ENCODE measurements around the gene IGFBPL1. TPM values are rescaled to one million over a fixed set of nuclear protein-coding genes. Genes with fewer than 3 reads are reported as not detected.

IGFBPL1 gene
- total RNA-seq, 1 experiment from 2014 or later: 37.9 TPM

- H2AK5ac ChIP-seq (ENCODE audit: insufficient read length, low read length): no peak overlapping the region
- H3K23ac ChIP-seq (ENCODE audit: insufficient read length, low read depth, low read length): no peak overlapping the region
- H2BK20ac ChIP-seq (ENCODE audit: low read depth, low read length, poor library complexity, severe bottlenecking): no peak overlapping the region
- no peak overlapping the region for H3K18ac ChIP-seq (ENCODE audit: insufficient read length, low read depth, low read length)
- no peak for DNase-seq
- no peaks in the 10 kb centered on the region for H3K9me3 ChIP-seq (ENCODE audit: control insufficient read depth, low read depth, low read length)
- no peak overlapping the region for H3T11ph ChIP-seq (ENCODE audit: low read length)
- H3K4me1 ChIP-seq (ENCODE audit: insufficient read depth, low read length): no peaks in the 10 kb centered on the region
- TF ChIP-seq CTCF (conservative IDR thresholded peaks at IDR 0.05): no peak
- no peak overlapping the region for H2BK15ac ChIP-seq (ENCODE audit: low read depth, low read length)
- no CpG with 5 or more reads among the region's 7 CpGs for WGBS (ENCODE audit: extremely low coverage, insufficient read length, low lambda C conversion rate)
- no peak overlapping the region for H3K4ac ChIP-seq (ENCODE audit: low read depth, low read length)
- no peak overlapping the region for H3K27ac ChIP-seq (ENCODE audit: insufficient read length, low read depth, low read length)
- H4K20me1 ChIP-seq (ENCODE audit: control insufficient read depth, insufficient read depth, insufficient read length): no peaks in the 10 kb centered on the region
- H3K9ac ChIP-seq (ENCODE audit: extremely low read depth, insufficient read length, low read length): no peak overlapping the region
- H3K79me2 ChIP-seq (ENCODE audit: insufficient read depth, low read length): no peaks in the 10 kb centered on the region
- H2BK5ac ChIP-seq (ENCODE audit: insufficient read length, low read length): no peak overlapping the region
- H3K14ac ChIP-seq (ENCODE audit: insufficient read depth, low read length): no peak overlapping the region
- no peak overlapping the region for H3K4me3 Mint-ChIP-seq
- peaks cover 11 to 16% of the 10 kb centered on the region in 2 experiments for H3K4me1 Mint-ChIP-seq
- H3K79me1 ChIP-seq (ENCODE audit: insufficient read depth, low read depth, low read length, poor library complexity, severe bottlenecking): no peaks in the 10 kb centered on the region
- no peak overlapping the region for H4K8ac ChIP-seq (replicated peaks; ENCODE audit: insufficient read length, low read depth, low read length)
- H3K27ac Mint-ChIP-seq: no peak overlapping the region
- H3K27me3 ChIP-seq (ENCODE audit: insufficient read depth, low read length): no peaks in the 10 kb centered on the region
- H3K4me2 ChIP-seq (ENCODE audit: insufficient read depth, insufficient read length, low read length): no peak overlapping the region
- H4K91ac ChIP-seq (ENCODE audit: insufficient read length, low read depth, low read length): no peak overlapping the region
- H3K56ac ChIP-seq (ENCODE audit: insufficient read length, low read depth, low read length): no peak overlapping the region
- H3K9me3 Mint-ChIP-seq: peaks cover 0 to 3% of the 10 kb centered on the region in 2 experiments; a peak in 2 of 5 replicates
- H2AFZ ChIP-seq (ENCODE audit: low read length): no peak overlapping the region
- H2BK120ac ChIP-seq (ENCODE audit: low read depth, low read length, poor library complexity, severe bottlenecking): no peak overlapping the region
- H2BK12ac ChIP-seq (ENCODE audit: insufficient read length, low read depth, low read length): no peak overlapping the region
- H4K5ac ChIP-seq (ENCODE audit: insufficient read length, low read depth, low read length): no peak overlapping the region
- H3K23me2 ChIP-seq (ENCODE audit: insufficient read length, low read depth, low read length, poor library complexity, severe bottlenecking): no peaks in the 10 kb centered on the region
- H3K36me3 Mint-ChIP-seq (ENCODE audit: insufficient read depth in 1 of 3, low read depth in 3 of 3): no peaks in the 10 kb centered on the region
- peaks cover 52% of the 10 kb centered on the region for H3K27me3 Mint-ChIP-seq (ENCODE audit: low read depth)
Measured at GRCh38 chr9:38360839-38361472, 63.3 kb downstream of the IGFBPL1 start.
